Measurements from ENCODE around the gene TMEM121B. TPM values are rescaled to one million over a fixed set of nuclear protein-coding genes. Genes with fewer than 3 reads are reported as not detected.

The TMEM121B gene
- total RNA-seq, 1 experiment from 2014 or later, result 8.1 TPM

- H2AFZ ChIP-seq (ENCODE audit: low read length), result no peak overlapping the region
- no peaks in the 10 kb centered on the region for H3K9me3 ChIP-seq (ENCODE audit: control insufficient read depth, low read depth, low read length)
- H2BK20ac ChIP-seq (ENCODE audit: low read depth, low read length, poor library complexity, severe bottlenecking), result no peak overlapping the region
- Mint-ChIP-seq H3K4me1 (peaks cover 13 to 14% of the 10 kb centered on the region in 2 experiments), H3K27me3 (ENCODE audit: low read depth) (no peaks in the 10 kb centered on the region; the same call in 1 of the 2 replicates), H3K4me3 (no peak overlapping the region), H3K27ac (no peak overlapping the region), H3K9me3 (no peaks in the 10 kb centered on the region), H3K36me3 (ENCODE audit: insufficient read depth in 1 of 3, low read depth in 3 of 3) (peaks cover 9 to 27% (median 20%) of the 10 kb centered on the region in 3 experiments)
- H4K20me1 ChIP-seq (ENCODE audit: control insufficient read depth, insufficient read depth, insufficient read length), result no peaks in the 10 kb centered on the region
- no peaks in the 10 kb centered on the region for H3K79me1 ChIP-seq (ENCODE audit: insufficient read depth, low read depth, low read length, poor library complexity, severe bottlenecking)
- H2BK12ac ChIP-seq (ENCODE audit: insufficient read length, low read depth, low read length), result no peak overlapping the region
- H3K14ac ChIP-seq (ENCODE audit: insufficient read depth, low read length), result no peak overlapping the region
- no CpG with 5 or more reads among the region's 7 CpGs for WGBS (ENCODE audit: extremely low coverage, insufficient read length, low lambda C conversion rate)
- H3K27me3 ChIP-seq (ENCODE audit: insufficient read depth, low read length), result no peaks in the 10 kb centered on the region
- H2BK15ac ChIP-seq (ENCODE audit: low read depth, low read length), result no peak overlapping the region
- no peak overlapping the region for H3K18ac ChIP-seq (ENCODE audit: insufficient read length, low read depth, low read length)
- H3K23ac ChIP-seq (ENCODE audit: insufficient read length, low read depth, low read length), result no peak overlapping the region
- no peak overlapping the region for H3K27ac ChIP-seq (ENCODE audit: insufficient read length, low read depth, low read length)
- H4K8ac ChIP-seq (replicated peaks; ENCODE audit: insufficient read length, low read depth, low read length), result no peak overlapping the region
- no peak for TF ChIP-seq CTCF (conservative IDR thresholded peaks at IDR 0.05)
- DNase-seq, result no peak
- no peaks in the 10 kb centered on the region for H3K79me2 ChIP-seq (ENCODE audit: insufficient read depth, low read length)
- no peak overlapping the region for H4K91ac ChIP-seq (ENCODE audit: insufficient read length, low read depth, low read length)
- H2BK120ac ChIP-seq (ENCODE audit: low read depth, low read length, poor library complexity, severe bottlenecking), result no peak overlapping the region
- no peak overlapping the region for H2BK5ac ChIP-seq (ENCODE audit: insufficient read length, low read length)
- no peak overlapping the region for H3K4me2 ChIP-seq (ENCODE audit: insufficient read depth, insufficient read length, low read length)
- no peaks in the 10 kb centered on the region for H3K4me1 ChIP-seq (ENCODE audit: insufficient read depth, low read length)
- H3K9ac ChIP-seq (ENCODE audit: extremely low read depth, insufficient read length, low read length), result no peak overlapping the region
- no peak overlapping the region for H3K56ac ChIP-seq (ENCODE audit: insufficient read length, low read depth, low read length)
- no peak overlapping the region for H2AK5ac ChIP-seq (ENCODE audit: insufficient read length, low read length)
- no peaks in the 10 kb centered on the region for H3K23me2 ChIP-seq (ENCODE audit: insufficient read length, low read depth, low read length, poor library complexity, severe bottlenecking)
- H3K4ac ChIP-seq (ENCODE audit: low read depth, low read length), result no peak overlapping the region
- H4K5ac ChIP-seq (ENCODE audit: insufficient read length, low read depth, low read length), result no peak overlapping the region
- no peak overlapping the region for H3T11ph ChIP-seq (ENCODE audit: low read length)
Measured at GRCh38 chr22:17133137-17133536, 12.0 kb upstream of the TMEM121B start.

Measured in H9 (cell line).